Pons (tissue), 1 donor: Measurements from ENCODE around the gene STOML1.
A peak's percentile ranks its signal among the peaks of the same experiment; 100 is the strongest.
"Not testable (repeated sequence)": the region's sequence is repeated elsewhere in the genome, so short reads cannot be mapped to it uniquely, and the experiment has no call there.

Source experiments
- DNase-seq: peaks from one replicate; pipeline ENCODE4 v3.0.0-alpha.2; 2016; ENCODE audit warnings: low spot score

The STOML1 gene

GRCh38 chr15:73960472-73961070 lies 31.5 kb downstream of the STOML1 start:
- not testable (repeated sequence) for DNase-seq

- DNase-seq = no peak
Measured at GRCh38 chr15:73959801-73960200, 32.3 kb downstream of the STOML1 start.

GRCh38 chr15:73959012-73959581 lies 33.0 kb downstream of the STOML1 start:
- DNase-seq = no peak

- DNase-seq = no peak
Measured at GRCh38 chr15:73957785-73958184, 34.3 kb downstream of the STOML1 start.

GRCh38 chr15:73957276-73957675 lies 34.8 kb downstream of the STOML1 start:
- no peak for DNase-seq

GRCh38 chr15:73956743-73957135 lies 35.4 kb downstream of the STOML1 start:
- DNase-seq = no peak

- DNase-seq = no peak
Measured at GRCh38 chr15:73955861-73956742, 36.0 kb downstream of the STOML1 start.

- no peak for DNase-seq
Measured at GRCh38 chr15:73955326-73955725, 36.8 kb downstream of the STOML1 start.

GRCh38 chr15:73954188-73955145 lies 37.6 kb downstream of the STOML1 start:
- DNase-seq = no peak

- no peak for DNase-seq
Measured at GRCh38 chr15:73952913-73953750, 39.0 kb downstream of the STOML1 start.

GRCh38 chr15:73952171-73952912 lies 39.8 kb downstream of the STOML1 start:
- no peak for DNase-seq

GRCh38 chr15:73951601-73952000 lies 40.5 kb downstream of the STOML1 start:
- DNase-seq = no peak

GRCh38 chr15:73950831-73951561 lies 41.1 kb downstream of the STOML1 start:
- DNase-seq = peak; percentile 87

- no peak for DNase-seq
Measured at GRCh38 chr15:73950479-73950830, 41.6 kb downstream of the STOML1 start.

GRCh38 chr15:73949496-73949895 lies 42.6 kb downstream of the STOML1 start:
- no peak for DNase-seq

- no peak for DNase-seq
Measured at GRCh38 chr15:73948982-73949381, 43.1 kb downstream of the STOML1 start.

GRCh38 chr15:73948396-73948795 lies 43.7 kb downstream of the STOML1 start:
- no peak for DNase-seq

GRCh38 chr15:73947651-73948050 lies 44.4 kb downstream of the STOML1 start:
- no peak for DNase-seq

- DNase-seq = no peak
Measured at GRCh38 chr15:73946795-73947370, 45.2 kb downstream of the STOML1 start.
